ENCODE results near the gene CEP57. TPM values are rescaled to one million over a fixed set of nuclear protein-coding genes. Genes with fewer than 3 reads are reported as not detected.

Gene CEP57
- total and polyA plus RNA-seq, 11 donors, result 8.7 to 31.7 (median 21.3) TPM

GRCh38 chr11:95790933-95791708 is 823 bp downstream of the CEP57 start:
- no peaks in the 10 kb centered on the region for H3K27me3 ChIP-seq
- ATAC-seq (peak in 3 of 4 donors; percentile 1 to 12 (median 2)), DNase-seq (peak; percentile 53 to 69 (median 55))
- WGBS, 4 donors, result 4 to 8% (median 5%) methylated on average over 26 to 29 of the region's 29 CpGs
- no peaks in the 10 kb centered on the region for H3K9me3 ChIP-seq
- peak overlapping the region; percentile 55 to 95 (median 83) for H3K4me3 ChIP-seq
- peak overlapping the region in 11 of 12 donors; percentile 93 to 99 (median 99) for H3K27ac ChIP-seq
- H3K36me3 ChIP-seq, result peaks cover 0 to 20% (median 14%) of the 10 kb centered on the region in 9 donors
- H3K4me1 ChIP-seq, result peaks cover 3 to 30% (median 23%) of the 10 kb centered on the region in 12 donors
- TF ChIP-seq POLR2A (IDR thresholded peaks at IDR 0.05) (no peak), CTCF (IDR thresholded peaks at IDR 0.05) (no peak)
- intact Hi-C loops (cut with DNase I), result loop anchor here in 1 of 10 donors (2.0 kb wide), 1 partner anchor 598 kb away; the partner anchor contains the start of gene CCDC82

GRCh38 chr11:95791709-95792033 is 1.4 kb downstream of the CEP57 start:
- TF ChIP-seq POLR2A (IDR thresholded peaks at IDR 0.05) (no peak), CTCF (IDR thresholded peaks at IDR 0.05) (no peak)
- peaks cover 0 to 15% (median 8%) of the 10 kb centered on the region in 9 donors for H3K36me3 ChIP-seq
- 50 to 61% (median 60%) methylated on average over 8 of the region's 8 CpGs for WGBS, 4 donors
- ATAC-seq (no peak), DNase-seq (no peak)
- intact Hi-C loops (cut with DNase I), result loop anchor here in 1 of 10 donors (2.0 kb wide), 1 partner anchor 597 kb away; the partner anchor contains the start of gene CCDC82
- no peak overlapping the region for H3K27ac ChIP-seq
- no peaks in the 10 kb centered on the region for H3K9me3 ChIP-seq
- peak overlapping the region in 9 of 12 donors; percentile 55 to 95 (median 85) for H3K4me3 ChIP-seq
- H3K27me3 ChIP-seq, result no peaks in the 10 kb centered on the region
- H3K4me1 ChIP-seq, result peaks cover 3 to 30% (median 23%) of the 10 kb centered on the region in 12 donors

- intact Hi-C loops (cut with DNase I), result no loop called here
- ATAC-seq, result no peak
- Histone ChIP-seq H3K27me3 (no peaks in the 10 kb centered on the region), H3K9me3 (no peaks in the 10 kb centered on the region), H3K4me3 (no peak overlapping the region), H3K4me1 (peaks cover 3 to 30% (median 23%) of the 10 kb centered on the region in 12 donors), H3K36me3 (peaks cover 0 to 9% (median 3%) of the 10 kb centered on the region in 9 donors), H3K27ac (no peak overlapping the region)
- TF ChIP-seq CTCF (IDR thresholded peaks at IDR 0.05) (no peak), POLR2A (IDR thresholded peaks at IDR 0.05) (no peak)
- no peak for DNase-seq
- WGBS, 4 donors, result 88 to 92% (median 89%) methylated on average over 8 of the region's 8 CpGs
These were observed 1.9 kb downstream of the CEP57 start for GRCh38 chr11:95792200-95792599.

- TF ChIP-seq POLR2A (IDR thresholded peaks at IDR 0.05) (no peak), CTCF (IDR thresholded peaks at IDR 0.05) (no peak)
- no peaks in the 10 kb centered on the region for H3K9me3 ChIP-seq
- ATAC-seq (no peak), DNase-seq (no peak)
- H3K4me1 ChIP-seq, result peaks cover 3 to 29% (median 23%) of the 10 kb centered on the region in 12 donors
- H3K27me3 ChIP-seq, result no peaks in the 10 kb centered on the region
- H3K36me3 ChIP-seq, result peaks cover 0 to 4% (median 0%) of the 10 kb centered on the region in 9 donors
- H3K4me3 ChIP-seq, result no peak overlapping the region
- 90 to 94% (median 92%) methylated on average over 7 of the region's 7 CpGs for WGBS, 4 donors
- no peak overlapping the region for H3K27ac ChIP-seq
- intact Hi-C loops (cut with DNase I), result no loop called here
These were observed 2.4 kb downstream of the CEP57 start for GRCh38 chr11:95792700-95793099.

Data from heart left ventricle (tissue), 16 donors.